ENCODE data around the gene PCBP3.

DNA sequence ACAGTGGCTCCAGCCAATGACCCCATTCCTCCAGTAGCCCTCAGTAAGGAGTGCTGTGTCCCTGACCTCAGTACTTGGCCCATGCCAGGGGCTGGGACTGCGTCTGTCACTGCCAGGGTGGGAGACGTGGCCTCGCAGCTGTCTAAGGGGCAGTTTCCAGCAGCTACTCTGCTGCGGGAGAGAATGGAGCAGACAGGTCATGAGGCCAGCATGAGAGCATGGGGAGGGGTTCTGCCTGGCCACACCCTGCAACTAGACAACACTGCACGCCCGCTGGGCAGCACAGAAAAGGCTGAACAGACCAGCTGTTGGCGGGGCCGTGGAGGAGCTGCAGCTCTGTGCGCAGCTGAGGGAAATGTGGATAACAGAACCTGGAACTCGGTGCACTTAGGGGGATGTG is 246.4 kb downstream of the PCBP3 start:
- TF ChIP-seq SUZ12 (IDR thresholded peaks at IDR 0.05; ENCODE audit: extremely low read depth, insufficient read depth, insufficient read length) (no peak), YY1 (IDR thresholded peaks at IDR 0.05; ENCODE audit: insufficient read depth, insufficient read length) (no peak), ZNF274 (IDR thresholded peaks at IDR 0.05; ENCODE audit: low read depth, low read length) (no peak)
